ENCODE measurements around the gene ST3GAL3.

ST3GAL3 gene

DNA sequence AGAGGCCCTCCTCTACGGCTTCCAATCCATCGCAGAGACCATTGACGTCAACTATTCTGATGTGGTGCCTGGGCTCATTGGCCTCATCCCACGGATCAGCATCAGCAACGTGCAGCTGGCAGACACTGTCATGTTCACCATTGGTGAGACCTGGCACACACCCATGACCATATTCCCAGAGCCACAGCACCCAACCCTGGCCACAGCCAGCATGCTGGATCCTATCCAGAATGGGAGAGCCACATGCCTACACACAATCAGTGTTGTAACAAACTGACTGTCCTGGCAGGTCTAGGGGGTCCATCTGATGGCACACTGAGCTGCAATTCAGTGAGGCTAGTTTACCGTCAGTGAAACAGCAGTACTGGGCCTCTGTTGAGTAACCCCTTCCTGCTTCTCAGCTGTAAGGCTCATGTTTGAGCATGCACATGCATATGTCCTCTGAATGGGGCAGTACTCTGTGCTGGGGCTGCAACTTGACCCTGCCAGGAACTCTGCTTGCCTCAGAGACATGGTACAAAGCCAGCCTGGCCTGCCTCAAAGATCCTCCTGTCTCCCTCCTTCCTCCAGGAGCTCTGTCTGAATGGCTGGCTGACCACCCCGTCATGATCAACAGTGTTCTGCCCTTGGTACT is 250.2 kb downstream of the ST3GAL3 start:
- Histone ChIP-seq H3K9me3 (ENCODE audit: control insufficient read depth, low read length) (no peaks in the 10 kb centered on the region), H3K4me1 (ENCODE audit: control insufficient read depth, insufficient read depth, low read length) (peaks cover 6% of the 10 kb centered on the region), H3K36me3 (ENCODE audit: control insufficient read depth, insufficient read depth, low read length) (peaks cover 10% of the 10 kb centered on the region), H3K27ac (ENCODE audit: insufficient read depth, low read depth, low read length, poor library complexity, severe bottlenecking) (no peak overlapping the region), H3K4me3 (ENCODE audit: insufficient read depth, low read depth, low read length) (no peak overlapping the region), H3K27me3 (ENCODE audit: control insufficient read depth, insufficient read depth, low read length, poor library complexity, severe bottlenecking) (no peaks in the 10 kb centered on the region)
- 93 to 94% methylated on average over 7 of the region's 7 CpGs for WGBS, 2 experiments

DNA sequence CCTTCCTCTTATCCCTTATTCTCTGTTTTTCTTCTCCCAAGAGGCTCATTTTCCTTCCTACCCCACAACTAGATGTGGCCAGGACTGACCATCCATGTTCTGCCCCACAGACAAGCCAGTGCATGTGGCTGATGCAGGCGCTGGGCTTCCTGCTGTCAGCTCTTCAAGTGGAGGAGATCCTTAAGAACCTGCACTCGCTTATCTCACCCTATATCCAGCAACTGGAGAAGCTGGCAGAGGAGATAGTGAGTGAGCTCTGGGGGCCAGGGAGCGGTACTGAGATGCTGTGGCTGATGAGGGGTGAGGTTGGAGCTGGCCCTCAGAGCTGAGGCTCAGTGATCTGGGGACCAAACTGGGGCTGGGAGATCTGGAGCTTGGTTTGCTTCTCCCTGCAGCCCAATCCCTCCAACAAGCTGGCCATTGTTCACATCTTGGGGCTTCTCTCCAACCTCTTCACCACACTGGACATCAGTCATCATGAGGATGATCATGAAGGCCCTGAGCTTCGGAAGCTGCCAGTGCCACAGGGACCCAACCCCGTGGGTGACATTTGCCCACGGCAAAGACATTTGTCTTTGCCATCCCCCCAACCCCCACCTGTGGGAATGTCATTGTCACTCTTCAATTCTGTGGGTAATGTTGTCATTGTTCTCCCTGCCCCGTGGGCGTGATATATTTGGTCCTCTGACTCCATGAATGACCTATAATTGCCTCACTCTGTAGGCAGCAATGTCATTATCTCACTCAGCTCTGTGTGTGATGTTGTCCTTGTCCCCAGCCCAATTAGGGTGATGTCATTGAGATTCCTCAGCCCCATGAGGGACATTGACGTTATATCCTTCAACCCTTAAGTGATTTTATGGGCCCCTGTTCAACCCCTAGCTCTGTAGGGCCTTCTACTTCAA is 251.3 kb downstream of the ST3GAL3 start:
- 92 to 94% methylated on average over 9 of the region's 9 CpGs for WGBS, 2 experiments
- no peaks in the 10 kb centered on the region for H3K9me3 ChIP-seq (ENCODE audit: control insufficient read depth, low read length)
- peaks cover 10% of the 10 kb centered on the region for H3K36me3 ChIP-seq (ENCODE audit: control insufficient read depth, insufficient read depth, low read length)

DNA sequence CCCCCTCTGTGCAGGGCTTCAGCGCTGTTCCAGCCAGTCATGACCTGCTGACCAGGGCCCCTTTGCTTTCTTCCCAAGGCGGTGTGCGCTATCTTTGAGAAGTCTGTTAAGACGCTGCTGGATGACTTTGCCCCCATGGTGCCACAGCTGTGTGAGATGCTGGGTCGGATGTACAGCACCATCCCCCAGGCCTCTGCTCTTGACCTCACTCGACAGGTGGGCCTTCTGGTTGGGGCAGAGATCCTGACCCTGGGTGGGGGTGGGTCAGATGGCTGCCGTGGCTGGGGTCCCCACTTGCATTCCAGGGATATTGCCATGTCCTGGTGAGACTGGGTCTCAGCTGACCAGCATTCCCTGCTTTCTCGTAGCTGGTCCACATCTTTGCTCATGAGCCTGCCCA is 253.5 kb downstream of the ST3GAL3 start:
- H3K4me3 ChIP-seq (ENCODE audit: insufficient read depth, low read depth, low read length), result no peak overlapping the region
- H3K9me3 ChIP-seq (ENCODE audit: control insufficient read depth, low read length), result no peaks in the 10 kb centered on the region
- H3K27me3 ChIP-seq (ENCODE audit: control insufficient read depth, insufficient read depth, low read length, poor library complexity, severe bottlenecking), result no peaks in the 10 kb centered on the region
- no peaks in the 10 kb centered on the region for H3K4me1 ChIP-seq (ENCODE audit: control insufficient read depth, insufficient read depth, low read length)
- H3K36me3 ChIP-seq (ENCODE audit: control insufficient read depth, insufficient read depth, low read length), result peaks cover 10% of the 10 kb centered on the region
- 94 to 95% methylated on average over 8 of the region's 8 CpGs for WGBS, 2 experiments
- H3K27ac ChIP-seq (ENCODE audit: insufficient read depth, low read depth, low read length, poor library complexity, severe bottlenecking), result no peak overlapping the region

More for the DNA sequence above, 251.3 kb downstream of the ST3GAL3 start:
- H3K27me3 ChIP-seq (ENCODE audit: control insufficient read depth, insufficient read depth, low read length, poor library complexity, severe bottlenecking), result no peaks in the 10 kb centered on the region
- H3K4me3 ChIP-seq (ENCODE audit: insufficient read depth, low read depth, low read length), result no peak overlapping the region
- no peak overlapping the region for H3K27ac ChIP-seq (ENCODE audit: insufficient read depth, low read depth, low read length, poor library complexity, severe bottlenecking)
- H3K4me1 ChIP-seq (ENCODE audit: control insufficient read depth, insufficient read depth, low read length), result peaks cover under 1% of the 10 kb centered on the region

DNA sequence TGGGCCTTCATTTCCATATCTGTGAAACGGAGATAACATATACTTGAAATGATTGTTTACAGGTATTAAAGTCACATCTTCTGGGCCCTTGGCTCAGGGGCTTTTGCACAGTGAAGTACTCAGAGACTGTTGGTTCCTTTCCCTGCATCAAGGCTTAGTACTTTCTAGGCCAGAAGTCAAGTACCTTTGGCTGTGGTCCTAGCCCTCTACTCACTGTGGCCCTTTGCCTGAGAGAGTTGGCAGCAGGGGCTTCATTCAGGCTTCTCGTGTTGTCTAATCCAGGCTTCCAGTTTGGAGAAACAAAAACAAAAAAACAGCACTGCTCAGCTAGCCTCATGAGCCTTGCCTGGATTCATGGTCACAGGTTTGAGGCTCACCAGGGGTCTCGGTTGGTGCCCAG is 254.4 kb downstream of the ST3GAL3 start:
- Histone ChIP-seq H3K9me3 (ENCODE audit: control insufficient read depth, low read length) (no peaks in the 10 kb centered on the region), H3K36me3 (ENCODE audit: control insufficient read depth, insufficient read depth, low read length) (peaks cover 10% of the 10 kb centered on the region), H3K27ac (ENCODE audit: insufficient read depth, low read depth, low read length, poor library complexity, severe bottlenecking) (no peak overlapping the region), H3K4me3 (ENCODE audit: insufficient read depth, low read depth, low read length) (no peak overlapping the region), H3K27me3 (ENCODE audit: control insufficient read depth, insufficient read depth, low read length, poor library complexity, severe bottlenecking) (no peaks in the 10 kb centered on the region), H3K4me1 (ENCODE audit: control insufficient read depth, insufficient read depth, low read length) (no peaks in the 10 kb centered on the region)
- WGBS, 2 experiments, result 93 to 96% methylated on average over 3 of the region's 3 CpGs

DNA sequence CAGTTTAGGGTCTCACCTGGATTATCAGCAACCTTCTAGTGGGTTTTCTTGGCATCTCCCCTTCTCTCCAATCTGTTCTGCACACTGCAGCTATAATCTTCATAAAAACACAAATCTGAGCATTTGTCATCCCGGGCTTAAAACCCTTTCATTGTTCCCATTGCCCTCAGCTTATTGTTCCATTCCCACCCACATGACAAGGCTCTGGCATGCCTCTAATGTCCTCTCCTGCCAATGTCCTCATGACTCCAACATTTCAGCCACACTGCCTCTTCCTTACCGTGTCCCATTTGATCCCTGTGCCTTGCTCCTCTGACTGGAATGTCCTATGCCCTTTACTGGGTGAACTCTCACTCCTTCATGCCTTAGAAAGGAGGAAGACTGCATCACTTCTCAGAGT is 255.0 kb downstream of the ST3GAL3 start:
- no peaks in the 10 kb centered on the region for H3K27me3 ChIP-seq (ENCODE audit: control insufficient read depth, insufficient read depth, low read length, poor library complexity, severe bottlenecking)
- H3K9me3 ChIP-seq (ENCODE audit: control insufficient read depth, low read length), result no peaks in the 10 kb centered on the region
- no peaks in the 10 kb centered on the region for H3K4me1 ChIP-seq (ENCODE audit: control insufficient read depth, insufficient read depth, low read length)
- 90% methylated on average over 2 of the region's 2 CpGs for WGBS, 2 experiments
- H3K27ac ChIP-seq (ENCODE audit: insufficient read depth, low read depth, low read length, poor library complexity, severe bottlenecking), result no peak overlapping the region
- H3K4me3 ChIP-seq (ENCODE audit: insufficient read depth, low read depth, low read length), result no peak overlapping the region
- peaks cover 8% of the 10 kb centered on the region for H3K36me3 ChIP-seq (ENCODE audit: control insufficient read depth, insufficient read depth, low read length)

DNA sequence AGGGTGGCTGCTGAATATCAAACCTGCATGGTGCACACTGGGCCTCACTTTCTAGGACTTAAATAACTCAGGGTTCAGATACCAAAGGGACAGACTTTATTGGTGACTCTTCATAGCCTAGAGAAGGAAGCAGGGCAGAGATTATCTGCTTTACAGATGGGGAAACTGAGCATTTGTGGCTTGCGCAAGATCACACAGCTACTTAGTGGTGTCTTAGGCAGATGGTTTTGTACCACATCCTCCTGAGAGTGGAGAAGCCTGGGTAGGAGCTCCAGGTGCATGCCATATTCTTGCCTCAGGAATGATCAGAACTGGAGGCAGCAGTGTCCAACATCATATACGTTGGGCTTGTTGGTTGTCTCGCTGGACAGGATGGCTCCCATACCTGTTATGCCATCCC is 255.7 kb downstream of the ST3GAL3 start:
- Histone ChIP-seq H3K27me3 (ENCODE audit: control insufficient read depth, insufficient read depth, low read length, poor library complexity, severe bottlenecking) (no peaks in the 10 kb centered on the region), H3K36me3 (ENCODE audit: control insufficient read depth, insufficient read depth, low read length) (peaks cover 5% of the 10 kb centered on the region), H3K4me3 (ENCODE audit: insufficient read depth, low read depth, low read length) (no peak overlapping the region), H3K9me3 (ENCODE audit: control insufficient read depth, low read length) (no peaks in the 10 kb centered on the region), H3K4me1 (ENCODE audit: control insufficient read depth, insufficient read depth, low read length) (no peaks in the 10 kb centered on the region), H3K27ac (ENCODE audit: insufficient read depth, low read depth, low read length, poor library complexity, severe bottlenecking) (no peak overlapping the region)
- WGBS, 2 experiments, result 95 to 96% methylated on average over 3 of the region's 3 CpGs

DNA sequence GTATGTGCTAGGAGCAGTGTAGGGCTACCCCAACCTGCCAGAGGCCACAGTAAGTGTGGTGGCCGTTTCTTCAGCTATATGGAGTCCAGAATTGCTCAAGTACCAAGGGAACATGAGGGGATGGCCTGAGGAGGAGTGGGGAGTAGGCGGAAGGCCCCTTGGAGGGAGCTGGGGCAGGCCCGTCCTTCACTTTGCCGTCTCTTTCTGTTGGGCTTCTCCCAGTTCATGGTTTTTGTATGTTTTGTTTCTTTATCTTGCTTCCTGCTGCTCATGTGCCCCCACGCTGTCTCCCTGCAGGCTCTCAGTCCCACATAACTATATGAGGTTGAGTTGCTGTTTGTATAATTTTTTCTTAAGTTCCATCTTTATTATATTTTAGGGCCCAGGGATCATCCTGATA is 256.6 kb downstream of the ST3GAL3 start:
- H3K36me3 ChIP-seq (ENCODE audit: control insufficient read depth, insufficient read depth, low read length), result no peaks in the 10 kb centered on the region
- WGBS, 2 experiments, result 92 to 96% methylated on average over 4 to 5 of the region's 5 CpGs
- H3K27ac ChIP-seq (ENCODE audit: insufficient read depth, low read depth, low read length, poor library complexity, severe bottlenecking), result no peak overlapping the region
- H3K4me3 ChIP-seq (ENCODE audit: insufficient read depth, low read depth, low read length), result no peak overlapping the region
- no peaks in the 10 kb centered on the region for H3K9me3 ChIP-seq (ENCODE audit: control insufficient read depth, low read length)
- H3K27me3 ChIP-seq (ENCODE audit: control insufficient read depth, insufficient read depth, low read length, poor library complexity, severe bottlenecking), result no peaks in the 10 kb centered on the region
- H3K4me1 ChIP-seq (ENCODE audit: control insufficient read depth, insufficient read depth, low read length), result no peaks in the 10 kb centered on the region

DNA sequence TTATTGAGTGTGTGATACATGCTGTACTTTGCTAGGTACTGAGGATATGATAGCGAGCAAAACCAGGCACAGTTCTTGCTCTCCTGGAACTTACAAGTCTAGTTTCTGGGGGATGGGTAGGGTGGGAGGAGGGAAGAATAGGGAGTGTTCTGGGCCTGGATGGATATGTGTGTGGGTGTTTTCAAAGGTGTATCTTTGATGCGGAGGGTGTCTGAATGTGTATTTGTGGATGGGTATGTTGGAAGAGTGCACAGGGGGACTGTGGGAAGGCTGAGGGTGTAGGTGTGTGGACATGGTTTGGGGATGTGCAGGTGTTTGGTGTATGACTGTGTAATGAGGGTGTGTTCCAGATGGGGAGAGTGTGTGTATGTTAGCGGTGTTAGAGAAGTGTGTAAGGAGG is 258.0 kb downstream of the ST3GAL3 start:
- WGBS, 2 experiments, result 97 to 99% methylated on average over 2 of the region's 3 CpGs
- Histone ChIP-seq H3K4me3 (ENCODE audit: insufficient read depth, low read depth, low read length) (no peak overlapping the region), H3K27ac (ENCODE audit: insufficient read depth, low read depth, low read length, poor library complexity, severe bottlenecking) (no peak overlapping the region), H3K27me3 (ENCODE audit: control insufficient read depth, insufficient read depth, low read length, poor library complexity, severe bottlenecking) (no peaks in the 10 kb centered on the region), H3K36me3 (ENCODE audit: control insufficient read depth, insufficient read depth, low read length) (no peaks in the 10 kb centered on the region), H3K4me1 (ENCODE audit: control insufficient read depth, insufficient read depth, low read length) (no peaks in the 10 kb centered on the region), H3K9me3 (ENCODE audit: control insufficient read depth, low read length) (no peaks in the 10 kb centered on the region)

DNA sequence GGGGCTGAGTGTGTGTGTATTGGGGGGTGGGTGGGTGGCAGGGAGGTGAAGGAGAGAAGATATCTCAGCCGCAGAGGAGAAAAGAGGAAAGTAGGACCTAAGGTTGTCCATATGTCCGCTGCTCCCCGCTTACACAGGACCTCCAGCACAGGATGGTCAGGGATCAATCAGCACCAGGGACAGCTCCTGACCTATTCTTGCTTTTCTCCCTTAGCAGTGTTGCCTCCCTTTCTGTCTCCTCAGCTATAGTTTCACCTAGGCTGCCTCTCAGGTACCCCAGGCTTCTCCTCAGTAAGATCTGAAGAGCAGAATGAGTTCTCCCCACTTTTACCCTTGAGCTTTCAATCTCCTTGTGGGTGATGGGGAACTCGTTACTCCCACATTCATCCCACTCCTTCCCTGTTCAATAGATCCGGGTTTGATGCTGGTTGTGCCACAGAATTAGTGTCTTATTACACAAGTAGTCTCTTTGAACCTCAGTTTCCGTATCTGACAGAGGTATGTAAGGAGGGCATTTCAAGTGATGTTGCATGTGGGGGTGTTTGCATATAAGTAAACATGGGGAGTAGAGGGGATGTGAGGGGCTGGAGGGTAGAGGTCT is 261.1 kb downstream of the ST3GAL3 start:
- Histone ChIP-seq H3K27ac (ENCODE audit: insufficient read depth, low read depth, low read length, poor library complexity, severe bottlenecking) (no peak overlapping the region), H3K4me1 (ENCODE audit: control insufficient read depth, insufficient read depth, low read length) (peaks cover 7% of the 10 kb centered on the region), H3K4me3 (ENCODE audit: insufficient read depth, low read depth, low read length) (no peak overlapping the region), H3K36me3 (ENCODE audit: control insufficient read depth, insufficient read depth, low read length) (no peaks in the 10 kb centered on the region), H3K9me3 (ENCODE audit: control insufficient read depth, low read length) (no peaks in the 10 kb centered on the region), H3K27me3 (ENCODE audit: control insufficient read depth, insufficient read depth, low read length, poor library complexity, severe bottlenecking) (no peaks in the 10 kb centered on the region)
- WGBS, 2 experiments, result 86 to 88% methylated on average over 6 of the region's 6 CpGs

DNA sequence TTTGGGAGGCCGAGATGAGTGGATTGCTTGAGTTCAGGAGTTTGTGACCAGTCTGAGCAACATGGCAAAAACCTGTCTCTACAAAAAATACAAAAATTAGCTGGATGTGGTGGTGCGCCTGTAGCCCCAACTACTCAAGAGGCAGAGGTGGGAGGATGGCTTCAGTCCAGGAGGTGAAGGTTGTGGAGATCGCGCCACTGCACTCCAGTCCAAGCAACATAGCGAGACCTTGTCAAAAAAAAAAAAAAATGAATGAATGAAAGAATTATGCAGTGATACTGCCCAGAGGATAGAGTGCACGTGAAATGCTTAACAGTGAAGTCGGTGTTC is 262.0 kb downstream of the ST3GAL3 start:
- Histone ChIP-seq H3K36me3 (ENCODE audit: control insufficient read depth, insufficient read depth, low read length) (no peaks in the 10 kb centered on the region), H3K9me3 (ENCODE audit: control insufficient read depth, low read length) (no peaks in the 10 kb centered on the region), H3K27ac (ENCODE audit: insufficient read depth, low read depth, low read length, poor library complexity, severe bottlenecking) (no peak overlapping the region), H3K4me1 (ENCODE audit: control insufficient read depth, insufficient read depth, low read length) (peaks cover 7% of the 10 kb centered on the region), H3K27me3 (ENCODE audit: control insufficient read depth, insufficient read depth, low read length, poor library complexity, severe bottlenecking) (no peaks in the 10 kb centered on the region), H3K4me3 (ENCODE audit: insufficient read depth, low read depth, low read length) (no peak overlapping the region)
- WGBS, 2 experiments, result 62 to 67% methylated on average over 7 of the region's 7 CpGs

All from ectodermal cell (in vitro differentiated cells).